DND-41 (cell line): ENCODE results near the gene ADIRF.

ENCODE experiments used
- ATAC-seq: fragments of 200-7000 bp; cut with Tn5 transposase; 3 replicates; pipeline ENCODE4 v1.9.1; 2021; ENCODE audit warnings: low read depth; ENCODE audit not compliant: insufficient read depth
- DNase-seq: peaks from one replicate; pipeline ENCODE4 v3.0.0-alpha.2; 2020
- H2AFZ ChIP-seq: 2 replicates; pipeline ENCODE4 v1.6.0; 2012; ENCODE audit warnings: low read depth, low read length
- H3K27ac ChIP-seq: 2 replicates; pipeline ENCODE4 v1.5.1; 2012; ENCODE audit warnings: low read length, inconsistent platforms
- H3K27me3 ChIP-seq: fragments of 200-600 bp; sonication (generic); 2 replicates; pipeline ENCODE4 v1.6.0; 2012; ENCODE audit warnings: low read length, mild to moderate bottlenecking, inconsistent platforms; ENCODE audit not compliant: insufficient read depth, poor library complexity
- H3K36me3 ChIP-seq: 2 replicates; pipeline ENCODE4 v1.5.1; 2012; ENCODE audit warnings: low read length, inconsistent platforms; ENCODE audit not compliant: insufficient read depth
- H3K4me1 ChIP-seq: 2 replicates; pipeline ENCODE4 v1.5.1; 2012; ENCODE audit warnings: mild to moderate bottlenecking, low read length; ENCODE audit not compliant: insufficient read depth
- H3K4me2 ChIP-seq: 2 replicates; pipeline ENCODE4 v1.6.0; 2012; ENCODE audit warnings: mild to moderate bottlenecking, moderate library complexity, low read length, inconsistent platforms; ENCODE audit not compliant: insufficient read depth
- H3K4me3 ChIP-seq, 2 experiments: fragments of 200-600 bp in 1 of 2; shearing (Covaris generic) in 1 of 2; 2 replicates each; pipeline ENCODE4 v1.5.1; 2012 to 2016; ENCODE audit warnings: inconsistent platforms in 2 of 2, low read length in 2 of 2, mild to moderate bottlenecking in 2 of 2, low read depth in 1 of 2, moderate library complexity in 1 of 2
- H3K79me2 ChIP-seq: 2 replicates; pipeline ENCODE4 v1.6.0; 2012; ENCODE audit warnings: low read length, inconsistent platforms; ENCODE audit not compliant: insufficient read depth
- H3K9ac ChIP-seq: 2 replicates; pipeline ENCODE4 v1.6.0; 2012; ENCODE audit warnings: low read depth, mild to moderate bottlenecking, inconsistent platforms, low read length, moderate library complexity
- H3K9me3 ChIP-seq: 2 replicates; pipeline ENCODE4 v1.5.1; 2012; ENCODE audit warnings: low read length, moderate library complexity, mild to moderate bottlenecking, inconsistent platforms; ENCODE audit not compliant: insufficient read depth, severe bottlenecking
- H4K20me1 ChIP-seq: 2 replicates; pipeline ENCODE4 v1.6.0; 2012; ENCODE audit warnings: low read length; ENCODE audit not compliant: insufficient read depth
- CTCF ChIP-seq: IDR thresholded peaks from 2 replicates; pipeline ENCODE4 v1.5.1; 2012; ENCODE audit warnings: borderline replicate concordance, low read length, moderate library complexity, mild to moderate bottlenecking; ENCODE audit not compliant: poor library complexity, severe bottlenecking; ENCODE audit errors: extremely low read depth
- EZH2 ChIP-seq: IDR thresholded peaks from 3 replicates; pipeline ENCODE4 v1.6.1; 2012; ENCODE audit warnings: borderline replicate concordance, low read depth, mild to moderate bottlenecking, moderate library complexity, low read length, inconsistent platforms; ENCODE audit not compliant: severe bottlenecking

ADIRF gene

GRCh38 chr10:86967481-86967941 is 771 bp upstream of the ADIRF start:
- no peak overlapping the region for H3K4me2 ChIP-seq
- DNase-seq, result no peak
- H3K9ac ChIP-seq, result no peak overlapping the region
- no peak for ATAC-seq
- H3K36me3 ChIP-seq, result no peaks in the 10 kb centered on the region
- no peak for TF ChIP-seq CTCF
- TF ChIP-seq EZH2, result no peak
- H3K4me3 ChIP-seq, result no peak overlapping the region
- no peaks in the 10 kb centered on the region for H3K27me3 ChIP-seq
- H4K20me1 ChIP-seq, result no peaks in the 10 kb centered on the region; the same call in 1 of the 2 replicates
- no peaks in the 10 kb centered on the region for H3K9me3 ChIP-seq
- H3K27ac ChIP-seq, result no peak overlapping the region
- no peaks in the 10 kb centered on the region for H3K4me1 ChIP-seq
- H2AFZ ChIP-seq, result no peak overlapping the region
- H3K79me2 ChIP-seq, result no peaks in the 10 kb centered on the region

- no peak overlapping the region for H3K27ac ChIP-seq
Measured at GRCh38 chr10:86968994-86969355, 693 bp downstream of the ADIRF start.

GRCh38 chr10:86969421-86970041 is 1.2 kb downstream of the ADIRF start:
- ATAC-seq (no peak), DNase-seq (no peak)
- Histone ChIP-seq H3K4me3 (no peak overlapping the region), H3K4me1 (no peaks in the 10 kb centered on the region), H3K27ac (no peak overlapping the region), H3K9ac (no peak overlapping the region), H4K20me1 (no peaks in the 10 kb centered on the region), H3K79me2 (no peaks in the 10 kb centered on the region), H3K36me3 (no peaks in the 10 kb centered on the region), H3K4me2 (no peak overlapping the region), H3K27me3 (no peaks in the 10 kb centered on the region), H2AFZ (no peak overlapping the region), H3K9me3 (no peaks in the 10 kb centered on the region)
- TF ChIP-seq CTCF, result no peak
- TF ChIP-seq EZH2, result no peak

More at GRCh38 chr10:86968994-86969355, 693 bp downstream of the ADIRF start:
- Histone ChIP-seq H3K4me1 (no peaks in the 10 kb centered on the region), H3K9ac (no peak overlapping the region), H2AFZ (no peak overlapping the region), H3K79me2 (no peaks in the 10 kb centered on the region), H3K9me3 (no peaks in the 10 kb centered on the region), H4K20me1 (no peaks in the 10 kb centered on the region), H3K4me3 (no peak overlapping the region), H3K36me3 (no peaks in the 10 kb centered on the region), H3K4me2 (no peak overlapping the region), H3K27me3 (no peaks in the 10 kb centered on the region)
- no peak for ATAC-seq
- TF ChIP-seq EZH2 (no peak), CTCF (no peak)
- DNase-seq, result no peak
